ENCODE results near the gene NDOR1.

Gene NDOR1

GRCh38 chr9:137199411-137200121 lies 5.9 kb upstream of the NDOR1 start:
- no peak for DNase-seq

GRCh38 chr9:137200311-137201204 lies 4.9 kb upstream of the NDOR1 start, which contains the start of gene TPRN:
TPRN (minus strand) TSS chr9:137200741; CDS start chr9:137200711, 30 bp downstream.
- peak; percentile 97 to 98 for DNase-seq

- DNase-seq, result no peak
Measured at GRCh38 chr9:137201205-137201868, 4.2 kb upstream of the NDOR1 start.

- no peak for DNase-seq
Measured at GRCh38 chr9:137202966-137203365, 2.5 kb upstream of the NDOR1 start.

- DNase-seq, result no peak
Measured at GRCh38 chr9:137204731-137205125, 772 bp upstream of the NDOR1 start.

GRCh38 chr9:137206602-137207001 lies 1.1 kb downstream of the NDOR1 start:
- no peak for DNase-seq

GRCh38 chr9:137211532-137211931 lies 6.0 kb downstream of the NDOR1 start:
- no peak for DNase-seq

- no peak for DNase-seq
Measured at GRCh38 chr9:137212520-137212919, 7.0 kb downstream of the NDOR1 start.

GRCh38 chr9:137213160-137214060 lies 7.9 kb downstream of the NDOR1 start:
- no peak for DNase-seq

- DNase-seq, result no peak
Measured at GRCh38 chr9:137214620-137215019, 9.1 kb downstream of the NDOR1 start.

GRCh38 chr9:137215196-137215986 lies 9.9 kb downstream of the NDOR1 start:
- no peak for DNase-seq

- DNase-seq, result no peak
Measured at GRCh38 chr9:137216188-137216965, 10.9 kb downstream of the NDOR1 start.

GRCh38 chr9:137217276-137218211 lies 12.0 kb downstream of the NDOR1 start:
- peak; percentile 74 to 76 for DNase-seq

GRCh38 chr9:137218212-137218753 lies 12.8 kb downstream of the NDOR1 start:
- no peak for DNase-seq

GRCh38 chr9:137218754-137219271 lies 13.3 kb downstream of the NDOR1 start:
- DNase-seq, result no peak

- no peak for DNase-seq
Measured at GRCh38 chr9:137219757-137220316, 14.3 kb downstream of the NDOR1 start.

- DNase-seq, result no peak
Measured at GRCh38 chr9:137220317-137221094, 15.0 kb downstream of the NDOR1 start.

GRCh38 chr9:137221095-137221505 lies 15.6 kb downstream of the NDOR1 start:
- DNase-seq, result no peak
